Mesothelial cell of epicardium (in vitro differentiated cells): ENCODE data around the gene SYT4. TPM values are rescaled to one million over a fixed set of nuclear protein-coding genes. Genes with fewer than 3 reads are reported as not detected.

Source experiments
- DNase-seq, 2 experiments: peaks; one replicate each; pipeline ENCODE4 v3.0.0; 2021; ENCODE audit warnings: low spot score in 2 of 2; ENCODE audit not compliant: unreplicated experiment in 2 of 2
- H3K27ac Mint-ChIP-seq: 2 replicates; pipeline ENCODE4 v1.8.0; 2021; ENCODE audit warnings: mixed read lengths
- H3K27me3 Mint-ChIP-seq: 2 replicates; pipeline ENCODE4 v1.8.0; 2021; ENCODE audit warnings: low read depth, mixed read lengths
- H3K36me3 Mint-ChIP-seq: 2 replicates; pipeline ENCODE4 v1.8.0; 2021; ENCODE audit warnings: mixed read lengths
- H3K4me1 Mint-ChIP-seq: 2 replicates; pipeline ENCODE4 v1.8.0; 2021; ENCODE audit warnings: mixed read lengths
- H3K4me3 Mint-ChIP-seq: 2 replicates; pipeline ENCODE4 v1.8.0; 2021; ENCODE audit warnings: mild to moderate bottlenecking, moderate library complexity, mixed read lengths
- H3K9me3 Mint-ChIP-seq: 2 replicates; pipeline ENCODE4 v1.8.0; 2021; ENCODE audit warnings: mixed read lengths
- total RNA-seq: library from RNA; stranded (reverse); gene quantifications from 3 replicates; pipeline ENCODE4 v1.2.1, GENCODE V29; 2021
- TF ChIP-seq, protein P1 (sequence below): fragments of 200-600 bp; sonication (generic); IDR thresholded peaks from one replicate; pipeline ENCODE4 v1.5.0; 2021; ENCODE audit warnings: antibody characterized with exemption; ENCODE audit not compliant: unreplicated experiment

SYT4 gene
- total RNA-seq, 1 donor from 2014 or later = 0.74 TPM

- DNase-seq = no peak
- H3K9me3 Mint-ChIP-seq = no peaks in the 10 kb centered on the region
- TF ChIP-seq, protein P1, sequence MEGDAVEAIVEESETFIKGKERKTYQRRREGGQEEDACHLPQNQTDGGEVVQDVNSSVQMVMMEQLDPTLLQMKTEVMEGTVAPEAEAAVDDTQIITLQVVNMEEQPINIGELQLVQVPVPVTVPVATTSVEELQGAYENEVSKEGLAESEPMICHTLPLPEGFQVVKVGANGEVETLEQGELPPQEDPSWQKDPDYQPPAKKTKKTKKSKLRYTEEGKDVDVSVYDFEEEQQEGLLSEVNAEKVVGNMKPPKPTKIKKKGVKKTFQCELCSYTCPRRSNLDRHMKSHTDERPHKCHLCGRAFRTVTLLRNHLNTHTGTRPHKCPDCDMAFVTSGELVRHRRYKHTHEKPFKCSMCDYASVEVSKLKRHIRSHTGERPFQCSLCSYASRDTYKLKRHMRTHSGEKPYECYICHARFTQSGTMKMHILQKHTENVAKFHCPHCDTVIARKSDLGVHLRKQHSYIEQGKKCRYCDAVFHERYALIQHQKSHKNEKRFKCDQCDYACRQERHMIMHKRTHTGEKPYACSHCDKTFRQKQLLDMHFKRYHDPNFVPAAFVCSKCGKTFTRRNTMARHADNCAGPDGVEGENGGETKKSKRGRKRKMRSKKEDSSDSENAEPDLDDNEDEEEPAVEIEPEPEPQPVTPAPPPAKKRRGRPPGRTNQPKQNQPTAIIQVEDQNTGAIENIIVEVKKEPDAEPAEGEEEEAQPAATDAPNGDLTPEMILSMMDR = no peak
- no peak overlapping the region for H3K4me3 Mint-ChIP-seq
- no peaks in the 10 kb centered on the region for H3K27me3 Mint-ChIP-seq
- H3K4me1 Mint-ChIP-seq = peaks cover 7% of the 10 kb centered on the region
- H3K36me3 Mint-ChIP-seq = no peaks in the 10 kb centered on the region
- no peak overlapping the region for H3K27ac Mint-ChIP-seq
Observed at GRCh38 chr18:43238429-43238828, 38.9 kb downstream of the SYT4 start.

DNA sequence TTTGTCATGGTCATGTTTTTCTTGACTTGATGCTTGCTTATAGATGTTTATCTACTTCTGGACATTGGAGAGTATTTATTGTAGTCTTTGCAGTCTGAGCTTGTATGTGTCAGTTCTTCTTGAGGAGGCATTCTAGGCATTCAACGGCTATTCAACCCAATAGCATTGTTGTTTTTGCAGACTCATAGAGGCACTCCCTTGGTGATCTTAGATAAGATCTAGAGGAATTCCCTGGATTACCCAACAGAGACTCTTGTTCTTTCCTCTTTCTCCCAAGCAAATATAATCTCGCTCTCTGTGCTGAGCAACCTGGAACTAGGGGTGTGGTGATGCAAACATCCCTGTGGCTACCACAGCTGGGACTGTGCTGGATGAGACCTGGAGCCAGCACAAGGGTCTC, 40.4 kb downstream of the SYT4 start:
- Mint-ChIP-seq H3K27me3 (no peaks in the 10 kb centered on the region), H3K36me3 (no peaks in the 10 kb centered on the region), H3K9me3 (no peaks in the 10 kb centered on the region), H3K4me3 (no peak overlapping the region), H3K4me1 (no peaks in the 10 kb centered on the region), H3K27ac (no peak overlapping the region)
- no peak for DNase-seq
- TF ChIP-seq, protein P1 = no peak

GRCh38 chr18:43234889-43235288, 42.4 kb downstream of the SYT4 start:
- no peak overlapping the region for H3K27ac Mint-ChIP-seq
- H3K36me3 Mint-ChIP-seq = no peaks in the 10 kb centered on the region
- no peak for DNase-seq
- H3K9me3 Mint-ChIP-seq = no peaks in the 10 kb centered on the region
- no peak overlapping the region for H3K4me3 Mint-ChIP-seq
- H3K4me1 Mint-ChIP-seq = no peaks in the 10 kb centered on the region
- TF ChIP-seq, protein P1 = no peak
- H3K27me3 Mint-ChIP-seq = no peaks in the 10 kb centered on the region

DNA sequence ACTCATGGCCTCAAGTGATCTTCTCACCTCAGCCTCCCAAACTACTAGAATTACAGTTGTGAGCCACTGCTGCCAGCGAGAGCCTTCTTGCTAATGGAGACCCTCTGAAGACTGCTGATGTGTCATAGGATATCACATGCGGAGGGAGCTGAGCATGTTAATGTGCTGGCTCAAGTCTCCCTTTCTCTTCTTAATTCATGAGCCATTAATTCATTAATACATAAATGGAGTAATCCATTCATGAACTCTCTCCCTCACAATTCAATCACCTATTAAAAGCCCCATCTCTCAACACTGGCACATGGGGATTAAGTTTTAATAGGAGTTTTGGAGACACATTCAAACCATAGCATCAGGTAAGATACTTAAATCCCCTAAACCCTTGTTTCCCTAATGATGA, 54.8 kb downstream of the SYT4 start:
- H3K9me3 Mint-ChIP-seq = peaks cover 27% of the 10 kb centered on the region
- H3K4me1 Mint-ChIP-seq = no peaks in the 10 kb centered on the region
- H3K36me3 Mint-ChIP-seq = no peaks in the 10 kb centered on the region
- no peak overlapping the region for H3K4me3 Mint-ChIP-seq
- DNase-seq = no peak
- TF ChIP-seq, protein P1 = no peak
- H3K27ac Mint-ChIP-seq = no peak overlapping the region
- H3K27me3 Mint-ChIP-seq = no peaks in the 10 kb centered on the region

DNA sequence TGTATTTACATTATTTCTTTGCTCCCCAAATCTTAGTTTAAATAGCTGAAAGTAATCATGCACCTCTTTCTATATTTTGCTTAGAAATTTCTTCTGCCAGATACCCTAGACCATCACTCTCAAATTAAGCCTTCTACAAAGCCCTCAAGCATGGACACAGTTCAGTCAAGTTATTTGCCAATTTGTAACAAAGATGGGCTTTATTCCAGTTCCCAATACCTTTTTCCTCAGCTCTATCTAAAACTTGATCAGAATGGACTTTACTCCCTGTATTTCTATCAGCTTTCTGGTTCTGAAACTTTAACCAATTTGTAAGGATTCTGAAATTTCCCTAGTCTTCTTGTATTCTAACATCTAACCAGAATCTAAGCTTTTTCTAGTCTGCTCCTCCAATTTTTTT, 56.6 kb downstream of the SYT4 start:
- Mint-ChIP-seq H3K27me3 (no peaks in the 10 kb centered on the region), H3K36me3 (no peaks in the 10 kb centered on the region), H3K27ac (no peak overlapping the region), H3K4me3 (no peak overlapping the region), H3K9me3 (peaks cover 15% of the 10 kb centered on the region), H3K4me1 (no peaks in the 10 kb centered on the region)
- TF ChIP-seq, protein P1 = no peak
- DNase-seq = no peak

Other genes starting within 250 kb of the SYT4 start
- 0.57 TPM in 1 of 3 replicates, not detected in the others for gene RIT2, start 161.8 kb downstream of the SYT4 start, total RNA-seq